Measurements from ENCODE around the gene VPS54.

VPS54 gene

DNA sequence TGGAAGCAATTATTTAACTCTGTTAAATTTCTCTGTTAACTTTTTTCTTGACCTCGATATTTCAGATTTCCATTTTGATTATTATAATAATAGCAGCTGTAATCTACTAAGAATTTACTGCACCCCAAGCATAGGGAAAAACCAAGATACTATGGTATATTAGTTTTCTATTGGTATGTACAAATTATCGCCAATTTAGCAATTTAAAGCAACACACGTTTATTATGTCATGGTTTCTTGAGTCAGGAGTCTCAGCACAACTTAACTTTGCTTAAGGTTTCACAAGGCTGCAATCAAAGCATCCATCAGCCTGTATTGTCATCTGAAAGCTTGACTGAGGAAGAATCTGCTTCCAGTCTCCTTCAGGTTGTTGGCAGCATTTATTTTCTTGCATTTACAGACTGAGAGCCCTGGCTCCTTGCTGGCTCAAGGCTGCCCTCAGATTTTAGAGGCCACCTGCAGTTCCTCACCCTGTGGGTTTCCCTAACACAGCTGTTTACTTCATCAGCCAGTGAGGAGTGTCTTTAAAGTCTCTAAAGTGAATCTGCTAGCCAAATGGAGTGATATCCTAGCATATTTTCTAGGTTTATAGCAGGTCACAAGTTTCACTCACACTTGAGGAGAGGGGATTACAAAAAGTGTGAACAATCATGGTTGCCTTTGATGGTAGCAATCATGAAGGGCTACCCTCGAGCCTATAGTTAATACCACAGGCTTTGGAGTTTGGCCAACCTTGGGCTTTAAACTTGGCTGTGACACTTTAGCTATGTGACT lies 4.4 kb upstream of the VPS54 start:
- Histone ChIP-seq H3K27me3 (ENCODE audit: control insufficient read depth in 2 of 2, insufficient read depth in 2 of 2, low read length in 2 of 2) (no peaks in the 10 kb centered on the region), H3K27ac (ENCODE audit: low read depth in 2 of 2, low read length in 2 of 2) (no peak overlapping the region), H3K4me1 (ENCODE audit: control insufficient read depth in 2 of 2, insufficient read depth in 2 of 2, low read length in 2 of 2) (peaks cover 6 to 13% of the 10 kb centered on the region in 2 donors), H3K9ac (ENCODE audit: low read depth in 1 of 2, low read length in 2 of 2) (no peak overlapping the region), H3K4me3 (ENCODE audit: low read length in 2 of 2) (no peak overlapping the region), H3K36me3 (ENCODE audit: control insufficient read depth in 2 of 2, insufficient read depth in 2 of 2, low read length in 2 of 2) (no peaks in the 10 kb centered on the region), H3K9me3 (ENCODE audit: control insufficient read depth in 2 of 2, low read length in 2 of 2) (no peaks in the 10 kb centered on the region)

- H3K27me3 ChIP-seq (ENCODE audit: control insufficient read depth in 2 of 2, insufficient read depth in 2 of 2, low read length in 2 of 2) = no peaks in the 10 kb centered on the region
- peaks cover 11 to 16% of the 10 kb centered on the region in 2 donors for H3K4me1 ChIP-seq (ENCODE audit: control insufficient read depth in 2 of 2, insufficient read depth in 2 of 2, low read length in 2 of 2)
- no peaks in the 10 kb centered on the region for H3K9me3 ChIP-seq (ENCODE audit: control insufficient read depth in 2 of 2, low read length in 2 of 2)
- peak overlapping the region; percentile 1 to 34 for H3K27ac ChIP-seq (ENCODE audit: low read depth in 2 of 2, low read length in 2 of 2)
- no peaks in the 10 kb centered on the region for H3K36me3 ChIP-seq (ENCODE audit: control insufficient read depth in 2 of 2, insufficient read depth in 2 of 2, low read length in 2 of 2)
- no peak overlapping the region for H3K9ac ChIP-seq (ENCODE audit: low read depth in 1 of 2, low read length in 2 of 2)
- no peak overlapping the region for H3K4me3 ChIP-seq (ENCODE audit: low read length in 2 of 2)
Observed at GRCh38 chr2:64021578-64021977, 2.4 kb upstream of the VPS54 start.

GRCh38 chr2:64019975-64020528 lies 824 bp upstream of the VPS54 start:
- peaks cover 11 to 16% of the 10 kb centered on the region in 2 donors for H3K4me1 ChIP-seq (ENCODE audit: control insufficient read depth in 2 of 2, insufficient read depth in 2 of 2, low read length in 2 of 2)
- peak overlapping the region; percentile 80 to 83 for H3K4me3 ChIP-seq (ENCODE audit: low read length in 2 of 2)
- no peaks in the 10 kb centered on the region for H3K36me3 ChIP-seq (ENCODE audit: control insufficient read depth in 2 of 2, insufficient read depth in 2 of 2, low read length in 2 of 2)
- H3K27ac ChIP-seq (ENCODE audit: low read depth in 2 of 2, low read length in 2 of 2) = peak overlapping the region; percentile 91
- H3K9me3 ChIP-seq (ENCODE audit: control insufficient read depth in 2 of 2, low read length in 2 of 2) = no peaks in the 10 kb centered on the region
- H3K27me3 ChIP-seq (ENCODE audit: control insufficient read depth in 2 of 2, insufficient read depth in 2 of 2, low read length in 2 of 2) = no peaks in the 10 kb centered on the region
- H3K9ac ChIP-seq (ENCODE audit: low read depth in 1 of 2, low read length in 2 of 2) = peak overlapping the region; percentile 89 to 92

DNA sequence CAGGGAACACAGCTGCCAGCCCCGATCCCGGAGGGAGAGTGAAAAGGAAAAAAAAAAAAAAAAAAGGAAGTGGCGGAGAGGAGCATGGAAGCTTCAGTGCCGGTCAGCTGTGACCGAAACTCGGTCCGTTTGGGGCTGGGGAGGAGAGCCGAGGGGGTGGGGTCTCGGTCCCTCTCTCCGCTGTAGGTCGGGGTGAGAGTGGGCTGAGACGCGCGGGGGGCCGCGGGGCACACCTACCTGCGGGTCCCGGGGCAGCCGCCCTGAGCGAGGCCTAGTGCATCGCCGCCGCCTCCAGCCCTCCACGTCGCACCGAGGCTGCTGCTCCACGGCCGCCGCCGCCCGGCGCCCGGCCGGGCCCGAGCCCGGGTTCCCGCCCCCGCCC lies 536 bp downstream of the VPS54 start:
- Histone ChIP-seq H3K27ac (ENCODE audit: low read depth in 2 of 2, low read length in 2 of 2) (peak overlapping the region; percentile 91), H3K4me1 (ENCODE audit: control insufficient read depth in 2 of 2, insufficient read depth in 2 of 2, low read length in 2 of 2) (peaks cover 11 to 16% of the 10 kb centered on the region in 2 donors), H3K4me3 (ENCODE audit: low read length in 2 of 2) (peak overlapping the region; percentile 80 to 83), H3K36me3 (ENCODE audit: control insufficient read depth in 2 of 2, insufficient read depth in 2 of 2, low read length in 2 of 2) (no peaks in the 10 kb centered on the region), H3K9me3 (ENCODE audit: control insufficient read depth in 2 of 2, low read length in 2 of 2) (no peaks in the 10 kb centered on the region), H3K9ac (ENCODE audit: low read depth in 1 of 2, low read length in 2 of 2) (peak overlapping the region; percentile 89 to 92), H3K27me3 (ENCODE audit: control insufficient read depth in 2 of 2, insufficient read depth in 2 of 2, low read length in 2 of 2) (no peaks in the 10 kb centered on the region)

GRCh38 chr2:64017811-64018700 lies 1.2 kb downstream of the VPS54 start:
- H3K27ac ChIP-seq (ENCODE audit: low read depth in 2 of 2, low read length in 2 of 2) = peak overlapping the region; percentile 91
- H3K36me3 ChIP-seq (ENCODE audit: control insufficient read depth in 2 of 2, insufficient read depth in 2 of 2, low read length in 2 of 2) = no peaks in the 10 kb centered on the region
- H3K27me3 ChIP-seq (ENCODE audit: control insufficient read depth in 2 of 2, insufficient read depth in 2 of 2, low read length in 2 of 2) = no peaks in the 10 kb centered on the region
- H3K4me1 ChIP-seq (ENCODE audit: control insufficient read depth in 2 of 2, insufficient read depth in 2 of 2, low read length in 2 of 2) = peaks cover 11 to 16% of the 10 kb centered on the region in 2 donors
- no peaks in the 10 kb centered on the region for H3K9me3 ChIP-seq (ENCODE audit: control insufficient read depth in 2 of 2, low read length in 2 of 2)
- H3K9ac ChIP-seq (ENCODE audit: low read depth in 1 of 2, low read length in 2 of 2) = peak overlapping the region; percentile 89 to 92
- H3K4me3 ChIP-seq (ENCODE audit: low read length in 2 of 2) = peak overlapping the region; percentile 80 to 83

- Histone ChIP-seq H3K36me3 (ENCODE audit: control insufficient read depth in 2 of 2, insufficient read depth in 2 of 2, low read length in 2 of 2) (no peaks in the 10 kb centered on the region), H3K9me3 (ENCODE audit: control insufficient read depth in 2 of 2, low read length in 2 of 2) (no peaks in the 10 kb centered on the region), H3K27me3 (ENCODE audit: control insufficient read depth in 2 of 2, insufficient read depth in 2 of 2, low read length in 2 of 2) (no peaks in the 10 kb centered on the region), H3K27ac (ENCODE audit: low read depth in 2 of 2, low read length in 2 of 2) (no peak overlapping the region), H3K9ac (ENCODE audit: low read depth in 1 of 2, low read length in 2 of 2) (no peak overlapping the region), H3K4me1 (ENCODE audit: control insufficient read depth in 2 of 2, insufficient read depth in 2 of 2, low read length in 2 of 2) (peaks cover 11 to 12% of the 10 kb centered on the region in 2 donors), H3K4me3 (ENCODE audit: low read length in 2 of 2) (no peak overlapping the region)
Observed at GRCh38 chr2:64015898-64016297, 3.3 kb downstream of the VPS54 start.

DNA sequence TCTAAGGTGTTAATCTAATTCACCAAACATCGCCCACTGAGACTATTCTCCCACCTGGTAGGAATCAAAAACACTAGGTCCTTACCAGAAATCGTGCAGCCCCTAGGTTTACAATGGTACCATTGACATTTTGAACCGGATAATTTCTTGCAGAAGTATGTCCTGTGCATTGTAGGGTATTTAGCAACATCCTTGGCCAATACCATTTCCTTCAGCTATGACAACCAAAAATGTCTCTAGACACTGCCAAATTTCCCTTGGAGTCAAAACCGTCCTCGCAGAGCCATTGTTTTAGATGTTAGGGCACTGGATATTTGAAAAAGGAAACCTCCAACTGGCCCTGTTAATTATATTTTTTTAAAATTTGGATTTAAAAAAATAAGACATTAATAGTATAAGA lies 3.8 kb downstream of the VPS54 start:
- H3K27me3 ChIP-seq (ENCODE audit: control insufficient read depth in 2 of 2, insufficient read depth in 2 of 2, low read length in 2 of 2) = no peaks in the 10 kb centered on the region
- peaks cover 11% of the 10 kb centered on the region in 2 donors for H3K4me1 ChIP-seq (ENCODE audit: control insufficient read depth in 2 of 2, insufficient read depth in 2 of 2, low read length in 2 of 2)
- H3K9ac ChIP-seq (ENCODE audit: low read depth in 1 of 2, low read length in 2 of 2) = no peak overlapping the region
- no peak overlapping the region for H3K27ac ChIP-seq (ENCODE audit: low read depth in 2 of 2, low read length in 2 of 2)
- no peaks in the 10 kb centered on the region for H3K9me3 ChIP-seq (ENCODE audit: control insufficient read depth in 2 of 2, low read length in 2 of 2)
- H3K4me3 ChIP-seq (ENCODE audit: low read length in 2 of 2) = no peak overlapping the region
- H3K36me3 ChIP-seq (ENCODE audit: control insufficient read depth in 2 of 2, insufficient read depth in 2 of 2, low read length in 2 of 2) = no peaks in the 10 kb centered on the region

DNA sequence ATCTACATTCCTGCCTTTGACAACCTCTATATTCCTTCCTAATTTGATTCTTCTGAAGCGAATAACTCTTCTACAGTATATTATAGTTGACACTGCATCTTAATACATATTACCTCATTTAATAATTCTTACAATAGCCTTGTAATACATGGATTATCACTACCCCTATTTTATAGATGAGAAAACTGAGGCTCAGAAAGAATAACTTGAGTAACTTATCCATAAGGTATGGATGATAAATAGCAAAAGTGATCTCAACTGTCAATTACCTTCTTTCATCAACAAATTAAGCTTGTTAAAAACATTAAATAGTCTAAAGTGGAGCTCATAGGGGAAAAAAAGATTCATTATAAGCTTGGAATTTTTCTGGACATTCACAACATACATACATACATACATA lies 4.6 kb downstream of the VPS54 start:
- H3K4me1 ChIP-seq (ENCODE audit: control insufficient read depth in 2 of 2, insufficient read depth in 2 of 2, low read length in 2 of 2) = peaks cover 6 to 8% of the 10 kb centered on the region in 2 donors
- no peaks in the 10 kb centered on the region for H3K9me3 ChIP-seq (ENCODE audit: control insufficient read depth in 2 of 2, low read length in 2 of 2)
- H3K4me3 ChIP-seq (ENCODE audit: low read length in 2 of 2) = no peak overlapping the region
- no peak overlapping the region for H3K9ac ChIP-seq (ENCODE audit: low read depth in 1 of 2, low read length in 2 of 2)
- H3K27me3 ChIP-seq (ENCODE audit: control insufficient read depth in 2 of 2, insufficient read depth in 2 of 2, low read length in 2 of 2) = no peaks in the 10 kb centered on the region
- H3K27ac ChIP-seq (ENCODE audit: low read depth in 2 of 2, low read length in 2 of 2) = no peak overlapping the region
- no peaks in the 10 kb centered on the region for H3K36me3 ChIP-seq (ENCODE audit: control insufficient read depth in 2 of 2, insufficient read depth in 2 of 2, low read length in 2 of 2)

- no peak overlapping the region for H3K4me3 ChIP-seq (ENCODE audit: low read length in 2 of 2)
- H3K36me3 ChIP-seq (ENCODE audit: control insufficient read depth in 2 of 2, insufficient read depth in 2 of 2, low read length in 2 of 2) = no peaks in the 10 kb centered on the region
- no peak overlapping the region for H3K9ac ChIP-seq (ENCODE audit: low read depth in 1 of 2, low read length in 2 of 2)
- H3K27ac ChIP-seq (ENCODE audit: low read depth in 2 of 2, low read length in 2 of 2) = no peak overlapping the region
- H3K27me3 ChIP-seq (ENCODE audit: control insufficient read depth in 2 of 2, insufficient read depth in 2 of 2, low read length in 2 of 2) = no peaks in the 10 kb centered on the region
- H3K4me1 ChIP-seq (ENCODE audit: control insufficient read depth in 2 of 2, insufficient read depth in 2 of 2, low read length in 2 of 2) = peaks cover 3 to 5% of the 10 kb centered on the region in 2 donors
- H3K9me3 ChIP-seq (ENCODE audit: control insufficient read depth in 2 of 2, low read length in 2 of 2) = no peaks in the 10 kb centered on the region
Observed at GRCh38 chr2:64013053-64013452, 6.2 kb downstream of the VPS54 start.

DNA sequence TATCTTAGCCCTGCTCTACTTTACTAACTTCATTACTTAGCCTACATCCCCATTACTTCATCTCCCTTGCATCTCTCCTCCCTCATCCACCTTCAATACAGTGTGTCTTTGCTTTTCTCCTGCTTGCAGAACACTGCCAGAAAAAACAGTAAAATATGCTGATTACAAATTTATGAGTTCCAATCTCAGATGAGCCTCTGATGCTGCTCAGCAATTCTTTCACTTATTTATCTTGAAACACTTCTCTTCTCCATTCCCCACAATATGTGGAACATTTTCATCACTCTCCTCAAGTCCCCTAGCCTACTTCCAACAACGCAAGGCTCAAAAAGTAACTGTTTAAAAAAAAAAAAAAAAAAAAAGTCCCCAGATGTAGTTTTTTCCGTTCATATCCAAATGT lies 7.1 kb downstream of the VPS54 start:
- H3K27ac ChIP-seq (ENCODE audit: low read depth in 2 of 2, low read length in 2 of 2) = no peak overlapping the region
- H3K9me3 ChIP-seq (ENCODE audit: control insufficient read depth in 2 of 2, low read length in 2 of 2) = no peaks in the 10 kb centered on the region
- H3K27me3 ChIP-seq (ENCODE audit: control insufficient read depth in 2 of 2, insufficient read depth in 2 of 2, low read length in 2 of 2) = no peaks in the 10 kb centered on the region
- H3K9ac ChIP-seq (ENCODE audit: low read depth in 1 of 2, low read length in 2 of 2) = no peak overlapping the region
- no peak overlapping the region for H3K4me3 ChIP-seq (ENCODE audit: low read length in 2 of 2)
- no peaks in the 10 kb centered on the region for H3K4me1 ChIP-seq (ENCODE audit: control insufficient read depth in 2 of 2, insufficient read depth in 2 of 2, low read length in 2 of 2)
- H3K36me3 ChIP-seq (ENCODE audit: control insufficient read depth in 2 of 2, insufficient read depth in 2 of 2, low read length in 2 of 2) = no peaks in the 10 kb centered on the region
